K562 (cell line): ENCODE data around the gene DHRS2. TPM values are rescaled to one million over a fixed set of nuclear protein-coding genes. Genes with fewer than 3 reads are reported as not detected.

Experiments
- ATAC-seq: fragments of 200-7000 bp; cut with Tn5 transposase; 3 replicates; pipeline ENCODE4 v1.9.1; 2020; ENCODE audit warnings: moderate library complexity
- BruUV-seq: library from RNA; stranded (reverse); fragments of 400-500 nt; replicated peaks from 2 replicates; lab custom pipeline; 2021; lab: Mats Ljungman, UMichigan
- CTCF ChIA-PET: fragments of 300-600 bp; formaldehyde crosslinking; extraction: SDS; loops from one replicate; lab custom pipeline; 2021; ENCODE audit warnings: low intra/inter-chr PET ratio; lab: Yijun Ruan, JAX
- POLR2A ChIA-PET: fragments of 300-600, 350-650 bp; sonication (Branson Sonifier 250); formaldehyde crosslinking; extraction: SDS; loops from one replicate; lab custom pipeline; 2021; ENCODE audit warnings: antibody characterized with exemption, inconsistent platforms; lab: Yijun Ruan, JAX
- DNase-seq, 4 experiments: peaks; one replicate each; pipeline versions ENCODE4 v3.0.0 to v3.0.0-alpha.2; 2011 to 2018; ENCODE audit warnings: low spot score in 3 of 4, mixed read lengths in 3 of 4; ENCODE audit errors: extremely low read depth in 1 of 4
- FAIRE-seq: peaks from 2 replicates; lab custom pipeline; 2011; peaks lifted over from hg19 to GRCh38; lab: Jason Lieb, UNC
- H2AFZ ChIP-seq: 2 replicates; pipeline ENCODE4 v1.6.0; 2011; ENCODE audit warnings: low read depth, low read length, control low read depth, inconsistent platforms
- H3K27ac ChIP-seq: fragments of 200-600 bp; 3 replicates; pipeline ENCODE4 v1.8.0; 2011; ENCODE audit warnings: low read depth, mild to moderate bottlenecking, control low read depth, inconsistent platforms, low read length, moderate library complexity, mixed read lengths; ENCODE audit errors: extremely low read depth
- H3K27me3 ChIP-seq, 2 experiments: fragments of 300-600 bp in 1 of 2; 2 replicates in 1 of 2; 3 replicates in 1 of 2; pipeline versions ENCODE4 v1.6.0 to v1.8.0; 2011; ENCODE audit warnings: inconsistent platforms in 2 of 2, low read length in 2 of 2, mild to moderate bottlenecking in 1 of 2, mixed read lengths in 1 of 2, moderate library complexity in 1 of 2; ENCODE audit not compliant: control insufficient read depth in 2 of 2, insufficient read depth in 2 of 2
- H3K36me3 ChIP-seq: fragments of 300-600 bp; 3 replicates; pipeline ENCODE4 v1.8.0; 2011; ENCODE audit warnings: mild to moderate bottlenecking, low read length, inconsistent platforms; ENCODE audit not compliant: control insufficient read depth, insufficient read depth
- H3K4me1 ChIP-seq, 2 experiments: fragments of 200-600 bp in 1 of 2; replicated peaks in 1 of 2; 2 replicates in 1 of 2; 3 replicates in 1 of 2; pipeline versions ENCODE4 v1.5.1 to v1.8.0; 2011; ENCODE audit warnings: inconsistent platforms in 2 of 2, low read length in 2 of 2, mild to moderate bottlenecking in 1 of 2, mixed read lengths in 1 of 2, moderate library complexity in 1 of 2; ENCODE audit not compliant: control insufficient read depth in 2 of 2, insufficient read depth in 2 of 2
- H3K4me2 ChIP-seq: 2 replicates; pipeline ENCODE4 v1.6.1; 2011; ENCODE audit warnings: low read length, control low read depth, inconsistent platforms, mixed read lengths; ENCODE audit not compliant: insufficient read depth
- H3K4me3 ChIP-seq: fragments of 200-600 bp; sonication (generic), shearing (Covaris generic); 2 replicates; pipeline ENCODE4 v1.5.1; 2016; ENCODE audit warnings: control low read depth, inconsistent platforms
- H3K79me2 ChIP-seq: fragments of 200-600 bp; 3 replicates; pipeline ENCODE4 v1.8.0; 2011; ENCODE audit warnings: low read length, inconsistent platforms; ENCODE audit not compliant: control insufficient read depth, insufficient read depth
- H3K9ac ChIP-seq, 2 experiments: 2 replicates each; pipeline versions ENCODE4 v1.6.0 to v1.6.1; 2011; ENCODE audit warnings: low read depth in 2 of 2, low read length in 2 of 2, control low read depth in 1 of 2, inconsistent platforms in 1 of 2, mild to moderate bottlenecking in 1 of 2, mixed read lengths in 1 of 2; ENCODE audit not compliant: insufficient read depth in 1 of 2
- H3K9me1 ChIP-seq: one replicate; pipeline ENCODE4 v1.6.0; 2011; ENCODE audit warnings: inconsistent platforms, mild to moderate bottlenecking, low read length, moderate library complexity; ENCODE audit not compliant: control insufficient read depth, insufficient read depth
- H3K9me3 ChIP-seq: replicated peaks from 2 replicates; pipeline ENCODE4 v1.5.1; 2011; ENCODE audit warnings: low read depth, low read length, inconsistent platforms; ENCODE audit not compliant: control insufficient read depth, insufficient read depth
- H4K20me1 ChIP-seq: replicated peaks from 2 replicates; pipeline ENCODE4 v1.6.1; 2011; ENCODE audit warnings: low read length, inconsistent platforms, mixed read lengths; ENCODE audit not compliant: control insufficient read depth, insufficient read depth
- CBX8 ChIP-seq: fragments of 200-600 bp; sonication (generic); IDR thresholded peaks from 2 replicates; pipeline ENCODE4 v1.6.1; 2012; ENCODE audit warnings: borderline replicate concordance, mixed run types, low read depth, mild to moderate bottlenecking, moderate library complexity, mixed read lengths, low read length, control low read depth, inconsistent platforms; ENCODE audit not compliant: poor library complexity, severe bottlenecking; ENCODE audit errors: extremely low read depth
- CSDE1 ChIP-seq, 2 experiments: fragments of 450-650 bp; IDR thresholded peaks; 2 replicates each; pipeline ENCODE4 v1.6.1; 2016; ENCODE audit warnings: mild to moderate bottlenecking in 1 of 2
- FUS ChIP-seq: fragments of 200-400 bp; formaldehyde crosslinking; optimal IDR thresholded peaks from 2 replicates; pipeline ENCODE3; 2017; ENCODE audit warnings: low read depth, low read length
- GATAD2A ChIP-seq: fragments of 450-650 bp; IDR thresholded peaks from 2 replicates; pipeline ENCODE4 v1.6.1; 2017
- NR0B1 ChIP-seq: fragments of 450-650 bp; IDR thresholded peaks from one replicate; pipeline ENCODE4 v1.6.1; 2018; ENCODE audit warnings: mild to moderate bottlenecking, moderate library complexity; ENCODE audit not compliant: partially characterized antibody
- RB1 ChIP-seq: fragments of 450-650 bp; IDR thresholded peaks from 2 replicates; pipeline ENCODE4 v1.6.1; 2017; ENCODE audit warnings: low read depth, mild to moderate bottlenecking
- SIX5 ChIP-seq, 2 experiments: IDR thresholded peaks; 2 replicates each; pipeline ENCODE4 v1.6.1; 2011; ENCODE audit warnings: low read length in 2 of 2, borderline replicate concordance in 1 of 2, low read depth in 1 of 2, mild to moderate bottlenecking in 1 of 2, moderate library complexity in 1 of 2; ENCODE audit not compliant: insufficient read depth in 1 of 2
- SMARCA4 ChIP-seq: fragments of 450-650 bp; IDR thresholded peaks from 2 replicates; pipeline ENCODE4 v1.6.1; 2016
- SREBF2 ChIP-seq: sonication (generic); formaldehyde crosslinking; IDR thresholded peaks from 2 replicates; pipeline ENCODE4 v1.4.0; 2020; ENCODE audit warnings: mild to moderate bottlenecking, missing genetic modification reagents
- U2AF2 ChIP-seq: fragments of 200-400 bp; formaldehyde crosslinking; optimal IDR thresholded peaks from 2 replicates; pipeline ENCODE3; 2017; ENCODE audit warnings: low read depth, mild to moderate bottlenecking, low read length
- ZBED1 ChIP-seq: IDR thresholded peaks from 2 replicates; pipeline ENCODE4 v1.6.1; 2014
- ZBTB7A ChIP-seq: IDR thresholded peaks from 2 replicates; pipeline ENCODE4 v1.6.1; 2011; ENCODE audit warnings: low read depth, mild to moderate bottlenecking, low read length, moderate library complexity, borderline replicate concordance; ENCODE audit not compliant: control insufficient read depth
- ZNF140 ChIP-seq: fragments of 250-450 bp; sonication (Bioruptor Pico); IDR thresholded peaks from 2 replicates; pipeline ENCODE4 v1.8.0; 2021; ENCODE audit warnings: moderate library complexity, mild to moderate bottlenecking, inconsistent platforms
- ZNF76 ChIP-seq: fragments of 250-450 bp; sonication (Bioruptor Pico); IDR thresholded peaks from 2 replicates; pipeline ENCODE4 v1.4.0; 2020; ENCODE audit warnings: mild to moderate bottlenecking, moderate library complexity, borderline replicate concordance
- ZNF778 ChIP-seq: fragments of 450-650 bp; formaldehyde crosslinking; IDR thresholded peaks from 2 replicates; pipeline ENCODE4 v1.4.0; 2020; ENCODE audit warnings: mild to moderate bottlenecking, moderate library complexity
- WGBS: fragments of 100-300 bp; shearing (Covaris generic); methylation state at CpG from one replicate; pipeline ENCODE4 v1.1.6; 2016; ENCODE audit warnings: low coverage, mixed read lengths; ENCODE audit not compliant: insufficient coverage; ENCODE audit errors: missing lambda C conversion rate; 5-methylcytosine and 5-hydroxymethylcytosine counted together
- in situ Hi-C: fragments of 300-500 bp; cut with MboI; formaldehyde crosslinking; loops from 4 replicates; pipeline ENCODE4 v1.15.0; 2018; ENCODE audit warnings: inconsistent platforms, mixed read lengths
- intact Hi-C: fragments of 100-400 bp; cut with micrococcal nuclease; formaldehyde crosslinking; loops from 2 replicates; pipeline ENCODE4 v1.14.2; 2022
- polyA plus RNA-seq, 8 experiments: library from polyadenylated mRNA; depleted of rRNA in 4 of 8; stranded (reverse) in 5 of 8; unstranded in 3 of 8; fragments of >200 nt; fragmentation: Nextera tagmentation in 2 of 8; fragmentation: Illumina TruSeq in 1 of 8; extraction: Ambion mirVana in 2 of 8; extraction: Trizol in 1 of 8; gene quantifications; 2 replicates each; pipeline versions ENCODE4 v1.2.1 to v1.2.3, GENCODE V29; 2011 to 2014; ENCODE audit warnings: inconsistent platforms in 1 of 8, missing spikeins in 1 of 8
- total RNA-seq, 7 experiments: library from RNA; depleted of rRNA in 6 of 7; stranded (reverse); fragments of >200 nt in 6 of 7; fragmentation: Illumina TruSeq in 2 of 7; extraction: Trizol in 2 of 7; gene quantifications; 2 replicates each; pipeline versions ENCODE4 v1.2.1 to v1.2.3, GENCODE V29; 2011 to 2021; ENCODE audit warnings: low replicate concordance in 1 of 7
- TF ChIP-seq, protein P1 (sequence below): fragments of 250-450 bp; sonication (Bioruptor Pico); IDR thresholded peaks from 2 replicates; pipeline ENCODE4 v1.8.0; 2022; ENCODE audit warnings: inconsistent platforms
- TF ChIP-seq, protein P2 (sequence below): fragments of 150-350 bp; IDR thresholded peaks from 2 replicates; pipeline ENCODE4 v1.6.1; 2014; ENCODE audit warnings: low read depth, mild to moderate bottlenecking, low read length, borderline replicate concordance

The DHRS2 gene
- total and polyA plus RNA-seq, 9 of the 15 experiments (the other 6 are each of a cell fraction or from before 2014, with no cell fraction given): 2.9 to 96.8 (median 64.4) TPM

DNA sequence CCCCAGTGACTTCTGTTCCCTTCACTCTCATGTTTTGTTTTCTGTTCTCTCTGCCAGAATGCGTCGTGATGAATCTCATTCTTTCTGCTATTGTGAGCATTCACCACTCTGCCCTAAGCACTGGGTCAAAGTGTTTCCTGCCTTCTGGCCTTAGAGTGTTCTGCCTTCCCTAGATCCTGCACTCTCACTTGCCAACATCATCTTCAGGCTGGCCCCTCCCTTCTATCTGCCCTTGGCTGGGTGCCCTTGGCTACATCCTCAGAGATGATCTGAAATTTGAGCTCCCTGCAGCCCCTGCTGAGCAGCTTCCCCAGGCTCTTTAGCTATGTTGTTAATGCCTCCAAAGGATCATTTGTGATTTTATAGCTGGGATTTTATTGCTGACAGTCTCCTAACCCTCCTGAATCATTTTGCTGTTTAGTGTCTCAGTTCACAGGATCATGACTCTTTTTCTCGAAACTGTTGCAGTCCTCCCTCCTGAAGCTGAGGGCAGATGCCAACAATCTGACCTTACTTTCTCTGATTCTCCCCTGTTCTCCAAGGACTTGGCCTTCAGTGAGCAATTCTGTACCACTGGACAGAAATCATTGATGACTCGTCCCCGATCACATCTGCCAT, 4.5 kb downstream of the DHRS2 start:
- peaks cover 3 to 11% of the 10 kb centered on the region in 2 experiments; a peak in 3 of 5 replicates for H3K4me1 ChIP-seq
- intact Hi-C loops: no loop called here
- CTCF ChIA-PET: no interaction called here
- no peak overlapping the region for H3K27ac ChIP-seq
- ATAC-seq (no peak), FAIRE-seq (no peak), DNase-seq (no peak)
- no TSS peak for BruUV-seq
- no peak overlapping the region for H2AFZ ChIP-seq
- POLR2A ChIA-PET: no interaction called here
- H3K9ac ChIP-seq: no peak overlapping the region
- H3K9me3 ChIP-seq: no peaks in the 10 kb centered on the region; the same call in 1 of the 2 replicates
- no peak overlapping the region for H3K4me3 ChIP-seq
- H3K79me2 ChIP-seq: no peaks in the 10 kb centered on the region; the same call in 2 of the 3 replicates
- H3K4me2 ChIP-seq: no peak overlapping the region; the same call in 1 of the 2 replicates
- no peaks in the 10 kb centered on the region for H3K9me1 ChIP-seq
- TF ChIP-seq, protein P1, sequence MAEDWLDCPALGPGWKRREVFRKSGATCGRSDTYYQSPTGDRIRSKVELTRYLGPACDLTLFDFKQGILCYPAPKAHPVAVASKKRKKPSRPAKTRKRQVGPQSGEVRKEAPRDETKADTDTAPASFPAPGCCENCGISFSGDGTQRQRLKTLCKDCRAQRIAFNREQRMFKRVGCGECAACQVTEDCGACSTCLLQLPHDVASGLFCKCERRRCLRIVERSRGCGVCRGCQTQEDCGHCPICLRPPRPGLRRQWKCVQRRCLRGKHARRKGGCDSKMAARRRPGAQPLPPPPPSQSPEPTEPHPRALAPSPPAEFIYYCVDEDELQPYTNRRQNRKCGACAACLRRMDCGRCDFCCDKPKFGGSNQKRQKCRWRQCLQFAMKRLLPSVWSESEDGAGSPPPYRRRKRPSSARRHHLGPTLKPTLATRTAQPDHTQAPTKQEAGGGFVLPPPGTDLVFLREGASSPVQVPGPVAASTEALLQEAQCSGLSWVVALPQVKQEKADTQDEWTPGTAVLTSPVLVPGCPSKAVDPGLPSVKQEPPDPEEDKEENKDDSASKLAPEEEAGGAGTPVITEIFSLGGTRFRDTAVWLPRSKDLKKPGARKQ (CRISPR knock-in tag): no peak
- TF ChIP-seq, protein P2, sequence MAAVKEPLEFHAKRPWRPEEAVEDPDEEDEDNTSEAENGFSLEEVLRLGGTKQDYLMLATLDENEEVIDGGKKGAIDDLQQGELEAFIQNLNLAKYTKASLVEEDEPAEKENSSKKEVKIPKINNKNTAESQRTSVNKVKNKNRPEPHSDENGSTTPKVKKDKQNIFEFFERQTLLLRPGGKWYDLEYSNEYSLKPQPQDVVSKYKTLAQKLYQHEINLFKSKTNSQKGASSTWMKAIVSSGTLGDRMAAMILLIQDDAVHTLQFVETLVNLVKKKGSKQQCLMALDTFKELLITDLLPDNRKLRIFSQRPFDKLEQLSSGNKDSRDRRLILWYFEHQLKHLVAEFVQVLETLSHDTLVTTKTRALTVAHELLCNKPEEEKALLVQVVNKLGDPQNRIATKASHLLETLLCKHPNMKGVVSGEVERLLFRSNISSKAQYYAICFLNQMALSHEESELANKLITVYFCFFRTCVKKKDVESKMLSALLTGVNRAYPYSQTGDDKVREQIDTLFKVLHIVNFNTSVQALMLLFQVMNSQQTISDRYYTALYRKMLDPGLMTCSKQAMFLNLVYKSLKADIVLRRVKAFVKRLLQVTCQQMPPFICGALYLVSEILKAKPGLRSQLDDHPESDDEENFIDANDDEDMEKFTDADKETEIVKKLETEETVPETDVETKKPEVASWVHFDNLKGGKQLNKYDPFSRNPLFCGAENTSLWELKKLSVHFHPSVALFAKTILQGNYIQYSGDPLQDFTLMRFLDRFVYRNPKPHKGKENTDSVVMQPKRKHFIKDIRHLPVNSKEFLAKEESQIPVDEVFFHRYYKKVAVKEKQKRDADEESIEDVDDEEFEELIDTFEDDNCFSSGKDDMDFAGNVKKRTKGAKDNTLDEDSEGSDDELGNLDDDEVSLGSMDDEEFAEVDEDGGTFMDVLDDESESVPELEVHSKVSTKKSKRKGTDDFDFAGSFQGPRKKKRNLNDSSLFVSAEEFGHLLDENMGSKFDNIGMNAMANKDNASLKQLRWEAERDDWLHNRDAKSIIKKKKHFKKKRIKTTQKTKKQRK: no peak
- TF ChIP-seq ZBED1 (no peak), SREBF2 (CRISPR knock-in tag) (no peak), SMARCA4 (no peak), ZNF778 (CRISPR knock-in tag) (no peak), SIX5 (IDR thresholded peaks at IDR 0.05; ENCODE audit: borderline replicate concordance in 1 of 2, insufficient read depth in 1 of 2, low read depth in 1 of 2, low read length in 2 of 2) (no peak), NR0B1 (no peak), CBX8 (no peak), ZBTB7A (no peak), ZNF76 (CRISPR knock-in tag) (no peak), ZNF140 (CRISPR knock-in tag) (no peak), CSDE1 (IDR thresholded peaks at IDR 0.05) (no peak), FUS (no peak), GATAD2A (no peak), RB1 (no peak), U2AF2 (no peak)
- in situ Hi-C loops: no loop called here
- WGBS: 25% methylated on average over 2 of the region's 5 CpGs
- H4K20me1 ChIP-seq: no peaks in the 10 kb centered on the region
- no peaks in the 10 kb centered on the region for H3K27me3 ChIP-seq
- no peaks in the 10 kb centered on the region for H3K36me3 ChIP-seq
